IPS-18c (cell line): ENCODE data around the gene STOML2.

Source experiments
- H3K4me3 ChIP-seq: 2 replicates; pipeline ENCODE4 v1.7.0; 2013; ENCODE audit warnings: low read depth, mild to moderate bottlenecking, low read length, moderate library complexity; ENCODE audit not compliant: insufficient read depth
- H3K9me3 ChIP-seq: one replicate; pipeline ENCODE4 v1.6.1; 2013; ENCODE audit warnings: mild to moderate bottlenecking, low read length, moderate library complexity; ENCODE audit not compliant: control insufficient read depth, insufficient read depth

Gene STOML2

DNA sequence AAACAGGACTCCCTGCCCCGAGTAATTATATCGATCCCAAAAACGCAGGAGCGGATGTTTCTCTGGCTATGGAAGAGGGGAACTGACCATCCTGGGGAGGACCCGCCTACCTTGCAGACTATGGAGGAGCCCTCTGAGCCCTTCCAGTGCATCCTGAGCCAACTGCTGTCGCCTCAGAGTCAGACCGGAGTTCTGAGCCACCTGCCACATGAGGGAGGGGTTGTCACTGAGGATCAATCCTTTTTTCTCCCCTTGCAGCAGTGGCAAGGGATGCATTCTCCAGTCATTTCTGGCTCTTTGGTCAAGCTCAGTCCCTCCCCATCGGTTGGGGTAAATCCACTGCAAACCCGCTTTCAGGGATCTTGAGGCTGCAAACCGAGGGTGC is 23.9 kb downstream of the STOML2 start:
- H3K9me3 ChIP-seq: no peaks in the 10 kb centered on the region
- H3K4me3 ChIP-seq: peak overlapping the region; percentile 85

DNA sequence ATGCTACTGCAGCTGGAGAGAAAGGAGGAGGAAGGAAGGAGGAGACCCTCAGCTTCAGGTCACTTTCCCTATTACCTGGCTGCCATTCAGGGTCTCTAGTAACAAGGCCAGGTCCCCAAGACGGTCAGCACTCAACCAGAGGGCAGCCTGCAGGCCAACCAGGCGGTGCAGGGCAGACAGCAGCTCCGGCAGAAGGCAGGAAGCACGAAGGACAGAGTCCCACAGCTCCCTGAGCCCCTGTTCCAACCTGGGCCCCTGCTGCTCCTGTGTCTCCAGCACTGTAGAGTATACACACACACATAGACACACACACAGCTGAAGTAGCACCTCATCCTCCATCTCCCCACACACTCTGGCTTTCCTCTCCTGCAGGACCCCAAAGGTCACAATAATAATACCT is 24.9 kb downstream of the STOML2 start:
- H3K4me3 ChIP-seq: 0 out of 2 replicates have a peak overlapping the region, but pooled peaks have one; percentile 85
- no peaks in the 10 kb centered on the region for H3K9me3 ChIP-seq

DNA sequence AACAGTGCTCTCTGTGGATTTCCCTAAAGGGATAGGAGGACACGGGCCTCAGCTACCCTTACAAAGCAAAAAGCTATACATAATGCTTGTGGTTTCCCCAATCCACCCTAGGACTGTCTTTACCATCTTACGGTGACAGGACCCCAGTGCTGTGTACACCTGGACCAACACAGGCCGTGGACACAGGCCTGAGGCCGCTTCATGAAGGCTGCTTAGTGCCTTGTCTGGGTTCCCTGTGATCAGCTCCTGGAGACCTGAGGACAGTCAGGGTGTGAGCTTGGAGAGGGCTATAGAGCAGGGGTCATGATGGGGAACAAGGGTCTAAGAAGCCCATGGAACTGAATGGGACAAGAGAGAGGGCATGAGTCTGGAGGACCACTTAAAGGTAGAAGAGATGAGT is 26.1 kb downstream of the STOML2 start:
- H3K4me3 ChIP-seq: no peak overlapping the region

DNA sequence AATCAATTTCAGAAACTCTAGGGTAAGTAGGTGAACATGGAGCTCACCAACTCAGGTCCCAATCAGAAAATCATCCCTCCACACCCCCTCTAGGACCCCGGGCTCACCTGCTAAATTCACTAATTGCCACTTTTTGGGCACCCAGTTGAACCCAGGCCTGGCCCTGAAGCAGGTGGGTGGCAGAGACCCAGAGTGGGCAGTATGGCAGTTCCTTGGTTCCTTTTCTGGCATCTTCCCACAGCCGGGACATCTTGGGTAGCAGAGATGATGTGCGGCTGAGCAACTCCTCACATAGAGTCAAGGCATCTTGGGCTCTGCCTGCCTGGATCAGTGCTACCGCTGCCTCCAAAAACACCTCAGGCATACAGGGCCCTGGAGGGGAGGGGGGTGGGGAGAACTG is 27.6 kb downstream of the STOML2 start:
- Histone ChIP-seq H3K4me3 (no peak overlapping the region), H3K9me3 (no peaks in the 10 kb centered on the region)

More for the DNA sequence above, 26.1 kb downstream of the STOML2 start:
- H3K9me3 ChIP-seq: no peaks in the 10 kb centered on the region

DNA sequence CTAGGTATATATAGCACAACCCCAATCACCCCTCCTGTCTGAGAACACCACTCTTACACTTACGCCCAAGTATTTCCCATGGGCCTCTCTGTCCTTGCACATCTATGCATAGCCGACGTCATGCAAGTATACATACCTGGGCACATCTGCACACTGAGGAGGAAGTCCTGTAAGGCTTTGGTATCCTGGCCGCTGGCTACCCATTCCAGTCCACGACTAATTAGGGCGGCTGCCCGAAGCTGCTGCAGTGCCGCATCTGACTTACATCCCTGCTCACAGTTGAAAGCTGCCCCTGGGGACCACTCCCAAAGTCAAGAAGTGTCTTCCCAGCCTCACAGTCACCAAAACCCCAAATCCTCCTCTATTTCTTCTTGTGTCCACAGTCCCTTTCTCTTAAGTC is 28.1 kb downstream of the STOML2 start:
- no peak overlapping the region for H3K4me3 ChIP-seq
- H3K9me3 ChIP-seq: no peaks in the 10 kb centered on the region

DNA sequence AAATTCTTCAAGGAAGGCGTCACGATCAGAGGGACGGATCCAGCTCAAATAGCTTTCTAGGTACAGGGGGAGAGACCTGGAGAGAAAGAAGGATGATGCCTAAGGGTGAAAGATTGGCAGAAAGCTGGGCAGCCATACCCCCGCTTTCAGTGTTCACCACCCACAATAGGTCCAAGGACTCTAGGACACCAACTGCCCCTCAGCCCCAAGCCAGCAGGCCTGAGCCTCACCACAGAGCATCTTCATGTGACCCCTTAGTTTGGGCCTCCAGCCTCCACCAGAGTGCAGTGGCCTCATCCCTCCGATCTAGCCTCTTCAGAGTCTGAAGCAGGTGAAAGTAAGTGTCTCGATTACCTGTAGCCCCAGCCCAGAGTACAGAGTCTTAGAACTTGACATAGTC is 28.8 kb downstream of the STOML2 start:
- Histone ChIP-seq H3K9me3 (no peaks in the 10 kb centered on the region), H3K4me3 (no peak overlapping the region)

DNA sequence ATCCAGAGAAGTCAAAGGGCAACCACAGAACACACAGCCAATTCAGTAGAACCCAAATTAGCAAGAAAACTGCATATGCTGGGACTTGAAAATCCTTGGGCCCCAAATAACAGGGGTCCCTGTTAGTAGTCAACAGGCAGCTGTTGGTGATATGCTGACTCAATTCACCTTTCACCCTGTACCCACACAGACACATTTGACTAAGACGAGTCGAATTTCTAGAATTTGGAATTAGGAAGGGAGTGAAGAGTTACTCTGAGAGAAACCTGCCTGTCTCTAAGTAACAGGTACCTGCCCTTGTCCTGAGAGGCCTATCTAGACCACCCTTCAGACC is 29.7 kb downstream of the STOML2 start:
- H3K4me3 ChIP-seq: no peak overlapping the region; the same call in 1 of the 2 replicates
- H3K9me3 ChIP-seq: no peaks in the 10 kb centered on the region

DNA sequence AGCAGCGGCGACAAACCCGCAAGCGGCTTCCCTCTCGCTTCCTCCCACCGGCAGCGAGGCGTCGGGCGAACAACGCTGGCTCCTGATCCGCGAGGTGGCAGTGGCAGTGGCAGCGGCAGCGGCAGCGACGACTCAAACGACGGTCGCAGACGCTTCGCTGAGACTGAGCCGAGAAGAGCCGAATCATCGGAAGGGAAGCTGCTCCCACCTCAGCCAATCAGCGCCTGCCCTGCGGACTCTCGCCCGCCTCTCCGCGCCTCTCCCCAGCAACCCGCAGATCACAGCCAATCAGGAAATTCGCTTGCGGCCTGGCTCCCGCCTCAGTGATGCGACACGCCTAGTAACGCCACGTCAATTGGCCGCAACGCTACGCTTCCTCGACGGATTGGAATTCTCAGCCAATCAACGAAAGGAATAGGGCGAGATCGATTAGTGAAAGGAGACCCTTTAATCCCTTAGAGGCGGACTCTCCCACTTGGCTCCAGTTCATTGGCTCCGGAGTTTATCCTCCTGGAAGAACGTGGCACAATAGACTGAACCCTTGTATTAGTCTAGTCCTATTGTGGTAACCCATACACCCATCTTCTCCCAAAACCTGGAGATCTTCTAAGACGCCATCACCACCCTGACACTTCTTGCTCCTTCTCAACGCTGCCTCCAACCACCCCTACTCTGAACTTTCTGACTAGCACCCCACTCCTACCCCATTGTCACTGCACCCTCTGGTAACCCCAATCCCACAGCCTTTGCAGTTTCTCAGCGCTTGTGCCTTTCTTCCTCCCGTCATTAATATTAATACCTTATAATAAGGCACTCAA is 30.3 kb downstream of the STOML2 start, which contains the start of gene VCP:
TSS of gene VCP (minus strand) at position 165 of the 818 bp plus-strand sequence. CDS start 272 bp downstream, outside the sequence.
- Histone ChIP-seq H3K4me3 (peak within 1 kb of the TSS; percentile 98), H3K9me3 (no peaks in the 10 kb centered on the region)

DNA sequence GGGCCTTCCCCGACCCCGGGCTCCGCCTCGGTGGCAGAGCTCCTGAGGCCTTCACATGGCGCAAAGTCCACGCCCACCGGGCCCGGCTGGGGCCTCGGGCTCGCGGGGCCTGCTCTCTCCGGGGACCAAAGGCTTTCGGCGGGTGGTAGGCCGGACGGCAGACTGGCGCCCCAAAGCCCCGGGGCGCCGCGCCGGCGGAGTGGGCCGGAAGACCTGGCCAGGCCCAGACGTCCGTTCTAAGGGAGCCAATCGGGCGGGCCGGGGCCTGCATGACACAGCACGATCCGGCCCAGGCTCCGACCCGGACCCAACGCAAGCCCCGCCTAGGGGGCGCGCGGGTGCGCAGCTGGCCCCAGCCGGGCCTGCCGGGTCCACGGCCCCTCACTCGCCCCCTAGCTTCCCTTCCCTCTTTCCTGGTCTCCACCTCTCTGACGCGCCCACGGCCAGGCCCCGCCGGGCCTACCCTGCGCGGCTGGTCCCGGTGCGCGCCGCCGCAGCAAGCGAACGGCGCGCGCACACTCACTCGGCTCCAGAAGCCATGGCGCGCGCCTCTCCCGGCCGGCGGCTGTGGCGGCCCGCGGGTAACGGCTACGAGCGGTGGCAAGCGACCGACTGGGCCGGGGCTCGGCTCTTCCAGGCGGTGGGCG is 31.0 kb downstream of the STOML2 start:
- Histone ChIP-seq H3K9me3 (no peaks in the 10 kb centered on the region), H3K4me3 (peak overlapping the region; percentile 98)

DNA sequence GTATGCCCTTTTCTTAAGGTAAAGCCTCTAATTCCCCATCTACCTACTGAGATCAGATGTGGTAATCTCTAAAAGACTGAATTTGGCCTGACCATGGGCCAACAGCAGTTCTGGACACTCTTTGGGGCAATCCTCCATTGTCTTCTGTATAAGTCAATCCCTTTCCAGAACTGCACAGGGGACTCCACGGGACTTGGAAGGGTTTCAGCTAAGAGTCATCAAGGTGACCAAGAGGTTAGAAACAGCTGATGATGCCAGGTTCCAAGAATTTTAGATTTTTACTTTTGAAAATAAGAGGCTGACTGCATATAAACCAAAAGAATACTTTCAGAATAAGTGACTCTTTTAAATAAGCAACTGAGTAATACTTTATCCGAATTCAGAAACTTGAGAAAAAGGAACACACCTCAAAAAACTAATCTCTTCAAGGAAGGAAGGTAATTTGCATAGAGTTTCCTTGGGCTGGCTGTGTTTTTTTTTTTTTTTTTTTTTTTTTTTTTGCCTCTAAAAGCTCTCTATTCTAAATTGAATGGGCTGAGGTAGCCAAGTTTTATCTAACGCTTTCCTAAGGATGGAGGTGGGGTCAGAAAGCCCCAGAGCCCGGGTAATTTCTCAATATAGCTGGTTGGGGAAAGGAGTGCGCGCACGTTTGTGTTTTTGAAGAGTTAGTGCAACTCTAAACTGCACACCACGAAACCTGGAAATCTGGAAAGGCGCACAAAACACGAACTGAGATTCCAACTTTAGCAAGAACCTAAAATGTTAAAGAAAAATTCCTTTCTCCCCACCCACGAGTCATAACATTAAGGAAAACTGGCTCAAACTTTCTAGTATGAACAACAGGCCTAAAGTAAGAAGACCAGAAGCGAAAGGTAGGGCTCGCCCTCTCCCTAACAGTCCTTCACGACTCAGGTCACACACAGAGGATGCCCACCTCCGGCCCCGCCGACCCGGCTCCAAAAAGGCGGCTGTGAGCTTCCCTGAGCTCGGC is 31.8 kb downstream of the STOML2 start:
- peak overlapping the region; percentile 98 for H3K4me3 ChIP-seq
- H3K9me3 ChIP-seq: no peaks in the 10 kb centered on the region

DNA sequence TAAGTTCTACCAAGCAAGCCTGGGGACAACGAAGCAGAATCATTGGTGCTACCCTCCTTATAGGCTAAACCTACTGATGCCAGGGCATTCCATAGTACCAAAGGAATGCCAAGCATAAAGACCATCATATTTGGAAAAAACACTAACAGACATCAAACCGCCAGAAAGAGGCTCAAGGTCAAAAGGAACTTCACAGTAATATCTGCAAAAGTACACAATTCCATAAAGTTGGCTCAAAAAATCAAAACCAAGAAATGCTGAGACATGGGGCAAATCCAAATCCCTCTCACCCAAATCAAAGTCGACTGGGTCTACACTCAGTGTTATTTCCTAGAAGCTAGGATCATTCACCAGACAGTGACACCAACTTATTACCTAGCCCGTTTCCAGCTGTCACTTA is 33.9 kb downstream of the STOML2 start:
- Histone ChIP-seq H3K9me3 (no peaks in the 10 kb centered on the region), H3K4me3 (no peak overlapping the region)

DNA sequence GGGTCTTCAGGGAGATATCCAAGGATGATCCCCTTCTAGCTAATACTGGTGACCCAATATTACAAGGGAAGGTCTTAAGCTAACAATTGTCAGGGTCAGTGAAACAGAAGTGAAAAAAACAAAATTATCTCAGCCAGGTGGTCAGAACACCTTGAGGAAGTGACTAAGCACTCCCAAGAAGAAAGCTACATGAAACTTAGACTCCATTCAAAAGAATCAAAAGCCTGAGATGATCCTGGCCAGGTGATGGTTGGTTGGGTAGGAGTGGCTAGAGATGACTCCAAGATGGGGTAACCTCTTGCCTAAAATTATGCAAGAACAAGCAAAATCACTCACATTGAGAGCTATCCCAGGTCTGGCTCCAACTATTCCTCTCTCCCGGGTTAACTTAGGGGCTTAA is 35.9 kb downstream of the STOML2 start:
- Histone ChIP-seq H3K9me3 (no peaks in the 10 kb centered on the region), H3K4me3 (no peak overlapping the region)

DNA sequence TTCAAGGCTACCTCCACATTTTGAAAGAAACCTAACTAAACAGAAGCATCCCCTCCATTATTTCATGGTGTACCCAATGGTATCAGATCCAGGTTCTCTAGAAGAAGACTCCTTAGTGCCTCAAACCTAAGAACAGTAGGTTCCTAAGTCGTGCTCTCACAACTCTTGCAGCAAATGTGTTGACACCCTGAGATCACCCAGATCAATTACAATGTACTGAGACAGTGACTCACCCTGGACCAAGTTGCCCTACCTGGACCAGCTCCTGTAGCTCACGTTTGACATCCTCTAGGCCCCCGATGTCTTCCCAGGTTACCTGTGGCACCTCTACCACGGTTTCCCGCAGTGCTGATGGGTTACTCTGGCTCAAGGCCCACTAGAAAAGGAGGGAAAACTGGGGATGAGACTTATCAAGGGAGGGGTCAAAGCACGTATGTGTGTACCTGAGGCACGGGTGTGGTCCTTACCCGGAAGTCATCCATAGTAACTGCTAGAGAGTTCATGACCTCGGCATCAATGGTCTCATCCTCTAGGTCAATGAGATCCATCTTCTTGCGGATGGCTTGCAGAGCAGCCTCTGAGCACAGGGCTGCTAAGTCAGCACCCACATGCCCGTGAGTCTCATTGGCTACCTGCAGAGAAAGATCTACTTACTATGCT is 42.3 kb downstream of the STOML2 start:
- H3K9me3 ChIP-seq: no peaks in the 10 kb centered on the region
- H3K4me3 ChIP-seq: no peak overlapping the region

DNA sequence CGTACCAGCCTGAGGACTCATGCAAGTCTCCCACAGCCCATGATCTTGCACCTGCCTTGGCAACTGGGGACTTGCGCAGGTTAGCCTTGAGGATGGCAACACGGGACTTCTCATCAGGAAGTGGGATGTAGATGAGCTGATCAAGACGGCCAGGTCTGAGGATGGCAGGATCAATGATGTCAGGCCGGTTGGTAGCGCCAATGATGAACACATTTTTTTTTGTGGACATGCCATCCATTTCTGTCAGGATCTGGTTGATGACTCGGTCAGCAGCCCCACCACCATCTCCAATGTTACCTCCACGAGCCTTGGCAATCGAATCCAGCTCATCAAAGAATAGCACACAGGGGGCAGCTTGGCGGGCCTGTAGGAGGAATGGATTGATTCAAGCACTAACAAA is 43.5 kb downstream of the STOML2 start:
- Histone ChIP-seq H3K4me3 (no peak overlapping the region), H3K9me3 (no peaks in the 10 kb centered on the region)

DNA sequence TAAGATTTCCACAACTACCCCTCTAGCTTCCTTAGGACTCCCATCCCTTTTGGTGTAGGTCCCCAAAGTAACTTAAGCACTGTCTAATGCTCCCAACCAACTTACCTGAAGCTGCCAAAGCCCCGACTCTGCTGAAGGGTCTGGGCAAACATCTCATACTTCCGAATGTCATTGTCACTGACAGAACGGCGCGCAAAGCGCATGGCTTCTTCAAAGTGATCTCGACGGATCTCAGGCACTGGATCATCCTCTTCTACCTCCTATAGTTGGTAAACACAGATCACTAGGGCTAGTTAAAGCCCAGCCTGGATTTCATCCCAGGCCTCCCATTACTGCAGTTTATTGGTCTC is 45.7 kb downstream of the STOML2 start:
- Histone ChIP-seq H3K4me3 (no peak overlapping the region), H3K9me3 (no peaks in the 10 kb centered on the region)

DNA sequence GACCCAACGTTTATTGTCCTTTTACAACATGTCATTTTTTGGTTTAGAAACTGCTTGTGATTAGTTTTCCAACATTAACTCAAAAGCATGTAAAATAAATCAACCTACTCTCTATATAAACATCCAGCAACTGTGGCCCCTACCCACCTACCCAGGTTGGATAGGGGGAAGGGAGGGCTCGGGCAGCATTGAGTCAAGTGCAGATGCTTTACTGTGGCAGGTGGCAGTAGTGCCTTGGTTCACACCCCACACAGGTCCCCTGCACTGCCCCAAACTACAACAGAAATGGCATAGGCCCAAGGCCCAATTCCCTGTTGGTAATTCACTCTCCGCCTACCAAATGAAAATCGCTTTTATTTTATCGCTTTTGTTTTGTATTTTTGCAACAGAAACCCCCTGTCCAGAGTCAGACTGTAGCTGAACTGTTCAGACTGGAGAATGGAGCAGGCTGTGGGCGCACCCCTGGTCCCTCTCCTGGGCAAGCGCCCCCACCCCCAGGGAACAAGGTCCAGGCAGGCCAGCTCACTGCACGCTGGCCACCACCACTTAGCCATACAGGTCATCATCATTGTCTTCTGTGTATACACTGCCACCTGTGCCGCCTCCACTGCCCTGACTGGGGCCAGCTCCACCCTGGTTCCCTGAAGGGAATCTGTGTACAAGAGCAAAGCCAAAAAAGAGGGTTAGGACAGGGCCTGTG is 46.2 kb downstream of the STOML2 start:
- Histone ChIP-seq H3K9me3 (no peaks in the 10 kb centered on the region), H3K4me3 (no peak overlapping the region)
